Heart right ventricle (tissue), 16 donors: ENCODE results near the gene MEGF11. TPM values are rescaled to one million over a fixed set of nuclear protein-coding genes. Genes with fewer than 3 reads are reported as not detected.

ENCODE experiments used
- ATAC-seq, 8 donors: fragments of 200-7000 bp; cut with Tn5 transposase; one replicate each; pipeline ENCODE4 v1.9.1; 2020; ENCODE audit warnings: mild to moderate bottlenecking in 8 of 8, moderate library complexity in 8 of 8, moderate number of reproducible peaks in 1 of 8
- DNase-seq, 2 donors: peaks; one replicate each; pipeline ENCODE4 v3.0.0-alpha.2; 2020
- H3K27ac ChIP-seq, 10 donors: fragments of 200-600 bp; sonication (generic) in 2 of 10; one replicate each; pipeline versions ENCODE4 v1.5.0 to v1.8.0; 2020 to 2022; ENCODE audit warnings: mild to moderate bottlenecking in 3 of 10
- H3K27me3 ChIP-seq, 7 donors: fragments of 200-600 bp; one replicate each; pipeline ENCODE4 v1.8.0; 2021 to 2022; ENCODE audit warnings: mild to moderate bottlenecking in 2 of 7
- H3K36me3 ChIP-seq, 9 donors: fragments of 200-600 bp; sonication (generic) in 1 of 9; one replicate each; pipeline versions ENCODE4 v1.5.0 to v1.8.0; 2020 to 2022; ENCODE audit warnings: mild to moderate bottlenecking in 2 of 9
- H3K4me1 ChIP-seq, 9 donors: fragments of 200-600 bp; sonication (generic) in 1 of 9; one replicate each; pipeline versions ENCODE4 v1.5.0 to v1.8.0; 2020 to 2022; ENCODE audit warnings: mild to moderate bottlenecking in 4 of 9
- H3K4me3 ChIP-seq, 10 donors: fragments of 200-600 bp; sonication (generic) in 2 of 10; one replicate each; pipeline versions ENCODE4 v1.5.0 to v1.8.0; 2020 to 2022; ENCODE audit warnings: mild to moderate bottlenecking in 7 of 10, moderate library complexity in 2 of 10
- H3K9me3 ChIP-seq, 11 donors: fragments of 200-600 bp in 10 of 11; sonication (generic) in 2 of 11; one replicate each; pipeline versions ENCODE4 v1.5.0 to v1.8.0; 2013 to 2022; ENCODE audit warnings: mild to moderate bottlenecking in 2 of 11, control low read depth in 1 of 11, moderate library complexity in 1 of 11
- CTCF ChIP-seq, 9 donors: fragments of 200-600 bp; sonication (generic) in 2 of 9; IDR thresholded peaks; one replicate each; pipeline versions ENCODE4 v1.5.0 to v1.8.0; 2021 to 2022; ENCODE audit warnings: antibody characterized with exemption in 9 of 9, mild to moderate bottlenecking in 5 of 9, moderate library complexity in 1 of 9
- WGBS, 2 donors: extraction: QIAGEN DNeasy Blood & Tissue Kit; methylation state at CpG; one replicate each; pipeline ENCODE4 v1.1.7; 2013; ENCODE audit warnings: inconsistent platforms in 1 of 2; 5-methylcytosine and 5-hydroxymethylcytosine counted together
- intact Hi-C, 10 donors: fragments of 100-400 bp; cut with DNase I; formaldehyde crosslinking; loops; one replicate each; pipeline versions ENCODE4 v1.11.1 to v1.14.2; 2022
- polyA plus RNA-seq, 2 donors: library from polyadenylated mRNA; stranded (reverse); fragments of 200-250 nt; gene quantifications; one replicate each; pipeline ENCODE4 v1.2.3, GENCODE V29; 2013
- total RNA-seq, 10 donors: library from RNA; stranded (reverse); fragmentation: NEBNext Ultra II Directional in 3 of 10; extraction: Animal tissue kit (Norgen Biotek cat#: 25700) in 3 of 10; gene quantifications; one replicate each; pipeline versions ENCODE4 v1.2.1 to v1.2.4, GENCODE V29; 2021 to 2023
- donor health status: Arrhythmogenic right ventricular cardiomyopathy.
- donor health status: ischemic (EF 13 %, LVEDD 7.1; RV severe dilation, severe dysfunction).
- donor health status: healthy with polysubstance abuse.
- donor health status: DM: no; HTN: yes; CAD: no.
- donor health status: DM: no; HTN: no; CAD: no.
- donor health status: ischemic (EF 25% LVEDD 6.9; RV normal size, moderate dysfunction).
- donor health status: ischemic (EF 25% LVEDD 5.7; RV mildly dilated, moderate dysfunction).
- donor health status: healthy.
- donor health status: DM: yes; HTN: yes; CAD: no.
- donor health status: Ischemic cardiomyopathy.
- donor health status: ischemic (EF 35%, LVEDD 5.7; RV mildly dilated, moderate dysfunction).
- donor health status: nonischemic (EF 11% LVEDD 7.7; RV severe dilation, severe dysfunction).
- donor health status: DM: yes; HTN: yes; CAD: no.
- donor health status: PGD.
- donor health status: ischemic (EF 29% LVEDD 5.4; RV normal size, mild dysfunction).
- donor health status: nonischemic (EF 23%, LVEDD 6.1; RV moderate dilation, normal function).

Gene MEGF11
- total and polyA plus RNA-seq, 12 donors: 0.03 TPM; not detected in 11

DNA sequence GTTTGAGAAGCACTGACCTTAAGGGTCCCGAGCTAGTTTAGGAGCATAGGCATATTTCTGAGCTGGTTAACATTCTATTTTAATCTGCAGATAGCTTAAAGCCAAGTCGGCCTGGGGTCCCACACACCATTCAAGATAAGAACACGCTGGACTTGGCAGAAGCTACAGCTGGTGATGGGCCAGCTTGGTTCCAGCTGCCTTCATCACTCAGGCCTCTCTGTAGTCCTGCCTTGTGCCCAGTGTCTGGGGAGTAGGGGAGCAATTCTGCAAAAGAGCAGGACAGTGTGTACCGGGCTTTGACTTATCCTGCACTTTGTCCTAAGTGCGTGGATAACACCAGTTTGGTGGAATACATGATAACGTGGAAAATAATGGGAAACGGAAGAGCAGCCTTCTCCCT is 164.5 kb downstream of the MEGF11 start:
- Histone ChIP-seq H3K27me3 (no peaks in the 10 kb centered on the region), H3K4me3 (no peak overlapping the region), H3K4me1 (peaks cover 0 to 23% (median 13%) of the 10 kb centered on the region in 9 donors), H3K27ac (peak overlapping the region in 8 of 10 donors; percentile 47 to 84 (median 68)), H3K36me3 (no peaks in the 10 kb centered on the region), H3K9me3 (peaks cover 0 to 9% (median 0%) of the 10 kb centered on the region in 11 donors)
- peak; percentile 92 to 100 (median 98) for ATAC-seq
- intact Hi-C loops: no loop called here
- DNase-seq: peak; percentile 67 to 69
- WGBS, 2 donors: 20 to 24% methylated on average over 7 of the region's 7 CpGs
- TF ChIP-seq CTCF (IDR thresholded peaks at IDR 0.05): no peak

- no peak for TF ChIP-seq CTCF (IDR thresholded peaks at IDR 0.05)
- peaks cover 0 to 28% (median 13%) of the 10 kb centered on the region in 9 donors for H3K4me1 ChIP-seq
- 84 to 87% methylated on average over 6 of the region's 6 CpGs for WGBS, 2 donors
- H3K36me3 ChIP-seq: no peaks in the 10 kb centered on the region
- H3K9me3 ChIP-seq: peaks cover 0 to 9% (median 0%) of the 10 kb centered on the region in 11 donors
- no peak overlapping the region for H3K4me3 ChIP-seq
- ATAC-seq: no peak
- intact Hi-C loops: no loop called here
- H3K27ac ChIP-seq: no peak overlapping the region
- peaks cover 0 to 1% (median 0%) of the 10 kb centered on the region in 7 donors for H3K27me3 ChIP-seq
- DNase-seq: no peak
Observed at GRCh38 chr15:66085128-66085527, 168.4 kb downstream of the MEGF11 start.

DNA sequence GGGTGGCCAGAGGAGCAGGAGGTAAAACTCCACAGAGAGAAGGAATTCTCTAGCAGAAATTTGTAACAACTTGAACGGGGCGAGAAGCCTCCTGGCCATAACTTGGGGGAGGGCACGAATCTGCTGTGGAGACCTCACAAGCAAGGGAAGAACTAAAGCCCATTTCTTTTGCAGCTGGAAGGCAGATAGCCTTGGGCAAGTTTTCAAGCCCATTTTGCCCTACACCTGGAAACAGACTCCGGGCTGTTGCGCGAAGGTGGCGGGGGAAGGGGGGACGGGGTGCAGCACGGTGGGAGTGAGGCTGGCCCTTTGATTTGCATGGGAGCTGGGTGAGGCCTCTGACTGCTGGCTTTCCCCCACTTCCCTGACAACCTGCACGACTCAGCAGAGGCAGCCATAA is 168.8 kb downstream of the MEGF11 start:
- DNase-seq (no peak), ATAC-seq (no peak)
- no peak overlapping the region for H3K4me3 ChIP-seq
- H3K4me1 ChIP-seq: peaks cover 0 to 24% (median 13%) of the 10 kb centered on the region in 9 donors
- 90 to 91% methylated on average over 10 of the region's 10 CpGs for WGBS, 2 donors
- no peak overlapping the region for H3K27ac ChIP-seq
- H3K9me3 ChIP-seq: peaks cover 0 to 9% (median 0%) of the 10 kb centered on the region in 11 donors
- peaks cover 0 to 6% (median 0%) of the 10 kb centered on the region in 7 donors for H3K27me3 ChIP-seq
- no peak for TF ChIP-seq CTCF (IDR thresholded peaks at IDR 0.05)
- intact Hi-C loops: no loop called here
- no peaks in the 10 kb centered on the region for H3K36me3 ChIP-seq

- Histone ChIP-seq H3K27me3 (peaks cover 0 to 19% (median 8%) of the 10 kb centered on the region in 7 donors), H3K4me1 (peaks cover 0 to 6% (median 0%) of the 10 kb centered on the region in 9 donors), H3K36me3 (no peaks in the 10 kb centered on the region), H3K9me3 (peaks cover 0 to 9% (median 0%) of the 10 kb centered on the region in 11 donors), H3K27ac (no peak overlapping the region), H3K4me3 (no peak overlapping the region)
- peak in 7 of 8 donors; percentile 25 to 83 (median 56) for ATAC-seq
- DNase-seq: no peak
- WGBS, 2 donors: 58 to 65% methylated on average over 23 of the region's 23 CpGs
- TF ChIP-seq CTCF (IDR thresholded peaks at IDR 0.05): peak in 1 of 9 donors; percentile 7
- intact Hi-C loops: no loop called here
Observed at GRCh38 chr15:66080717-66081398, 172.7 kb downstream of the MEGF11 start.
